COLO668 (cell line): ENCODE measurements around the gene LRRFIP1.
"Not testable (repeated sequence)": the region's sequence is repeated elsewhere in the genome, so short reads cannot be mapped to it uniquely, and the experiment has no call there.

Source experiments
- DNase-seq: peaks from one replicate; lab custom pipeline; 2025; ENCODE audit not compliant: unreplicated experiment; lab: John Stamatoyannopoulos, UW

The LRRFIP1 gene

GRCh38 chr2:237682856-237683670, 55.7 kb downstream of the LRRFIP1 start:
- no peak for DNase-seq

DNA sequence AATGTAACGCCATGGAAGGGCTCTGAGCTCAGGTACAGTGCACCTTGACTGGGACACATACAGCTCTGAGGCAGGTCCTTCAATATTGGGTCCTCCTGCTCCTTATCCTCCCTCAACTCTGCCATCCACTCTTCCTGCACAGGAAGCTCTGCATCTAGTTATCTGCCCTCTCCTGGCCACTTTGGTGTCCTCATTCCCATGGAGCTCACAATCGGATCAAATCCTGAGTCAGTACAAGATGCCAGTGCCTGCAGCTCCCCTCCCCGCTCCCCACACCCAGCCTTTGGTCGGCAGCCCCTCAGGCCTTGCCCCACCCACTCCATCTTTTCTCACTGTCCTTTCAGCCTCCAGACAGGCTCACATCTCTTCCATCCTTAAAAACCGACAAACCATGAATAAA, 58.0 kb downstream of the LRRFIP1 start:
- no peak for DNase-seq

- no peak for DNase-seq
Measured at GRCh38 chr2:237686659-237687136, 59.3 kb downstream of the LRRFIP1 start.

DNA sequence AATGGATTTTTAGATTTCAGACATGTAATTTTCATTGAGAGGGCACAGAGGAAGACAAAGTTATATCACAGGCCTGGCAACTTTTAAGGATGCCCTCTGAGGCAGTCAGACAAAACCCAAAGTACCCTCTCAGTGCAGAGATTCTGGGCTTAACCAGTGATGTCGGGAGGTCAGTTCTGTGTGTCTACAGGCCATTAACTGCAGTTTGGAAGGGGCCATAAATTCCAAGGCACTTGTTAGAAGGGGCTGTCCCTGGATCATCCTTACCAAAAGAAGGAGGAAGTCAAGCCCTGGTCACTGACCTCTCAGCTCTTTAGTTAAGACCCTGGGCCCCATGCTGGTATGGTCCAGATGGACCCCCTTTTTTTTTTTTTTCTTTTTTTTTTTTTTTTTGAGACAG, 60.7 kb downstream of the LRRFIP1 start:
- no peak for DNase-seq

DNA sequence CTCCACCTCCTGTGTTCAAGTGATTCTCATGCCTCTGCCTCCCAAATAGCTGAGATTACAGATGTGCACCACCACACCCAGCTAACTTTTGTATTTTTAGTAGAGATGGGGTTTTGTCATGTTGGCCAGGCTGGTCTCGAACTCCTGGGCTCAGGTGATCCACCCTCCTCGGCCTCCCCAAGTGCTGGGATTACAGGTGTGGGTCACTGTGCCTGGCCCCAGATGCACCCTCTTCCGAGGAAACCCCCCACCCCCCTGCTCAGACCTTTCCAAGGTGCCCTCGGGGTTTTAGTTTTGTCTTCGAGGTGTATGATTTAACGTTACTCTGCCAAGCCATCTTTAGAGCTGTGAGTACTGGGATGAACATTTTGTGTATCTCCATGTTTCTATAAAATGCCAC, 61.2 kb downstream of the LRRFIP1 start:
- not testable (repeated sequence) for DNase-seq

DNA sequence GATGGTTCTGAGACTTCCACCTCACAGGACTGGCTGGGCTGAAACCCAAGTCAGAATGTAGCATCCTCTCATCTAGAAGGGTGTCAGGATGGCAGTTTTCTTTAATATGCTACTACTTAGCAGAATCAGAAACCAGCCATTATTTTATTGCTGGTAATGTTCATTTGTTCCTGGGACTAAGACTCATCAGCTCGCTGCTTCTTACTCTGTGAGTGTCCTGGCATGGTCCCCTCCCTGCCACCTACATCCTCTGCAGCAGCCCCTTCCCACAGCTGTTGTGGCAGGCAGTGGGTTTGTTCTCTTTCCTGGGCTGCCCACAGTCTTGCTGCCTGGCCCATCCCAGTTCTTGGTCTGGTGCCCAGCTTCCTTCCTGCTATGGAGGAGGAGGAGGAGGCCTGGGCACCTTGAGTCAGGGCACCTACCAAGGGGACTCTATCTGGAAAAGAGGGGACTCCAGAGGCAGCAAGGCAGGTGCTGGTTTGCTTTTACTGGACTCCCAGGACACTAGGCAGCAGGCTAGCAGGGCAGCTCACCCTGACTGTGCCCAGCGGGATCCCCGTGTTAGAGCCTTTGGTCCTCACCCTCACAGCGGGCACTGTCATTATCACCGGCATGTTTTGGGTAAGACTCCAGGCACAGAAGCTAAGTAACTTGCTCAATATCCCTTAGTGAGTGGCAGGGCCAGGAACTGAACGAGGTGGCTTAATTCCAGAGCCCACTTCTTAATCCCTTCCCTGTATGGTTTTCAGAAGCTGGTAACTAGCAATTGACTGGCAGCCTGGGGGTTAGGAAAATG, 62.1 kb downstream of the LRRFIP1 start:
- DNase-seq = no peak

GRCh38 chr2:237691029-237691907, 63.9 kb downstream of the LRRFIP1 start:
- peak; percentile 69 for DNase-seq

DNA sequence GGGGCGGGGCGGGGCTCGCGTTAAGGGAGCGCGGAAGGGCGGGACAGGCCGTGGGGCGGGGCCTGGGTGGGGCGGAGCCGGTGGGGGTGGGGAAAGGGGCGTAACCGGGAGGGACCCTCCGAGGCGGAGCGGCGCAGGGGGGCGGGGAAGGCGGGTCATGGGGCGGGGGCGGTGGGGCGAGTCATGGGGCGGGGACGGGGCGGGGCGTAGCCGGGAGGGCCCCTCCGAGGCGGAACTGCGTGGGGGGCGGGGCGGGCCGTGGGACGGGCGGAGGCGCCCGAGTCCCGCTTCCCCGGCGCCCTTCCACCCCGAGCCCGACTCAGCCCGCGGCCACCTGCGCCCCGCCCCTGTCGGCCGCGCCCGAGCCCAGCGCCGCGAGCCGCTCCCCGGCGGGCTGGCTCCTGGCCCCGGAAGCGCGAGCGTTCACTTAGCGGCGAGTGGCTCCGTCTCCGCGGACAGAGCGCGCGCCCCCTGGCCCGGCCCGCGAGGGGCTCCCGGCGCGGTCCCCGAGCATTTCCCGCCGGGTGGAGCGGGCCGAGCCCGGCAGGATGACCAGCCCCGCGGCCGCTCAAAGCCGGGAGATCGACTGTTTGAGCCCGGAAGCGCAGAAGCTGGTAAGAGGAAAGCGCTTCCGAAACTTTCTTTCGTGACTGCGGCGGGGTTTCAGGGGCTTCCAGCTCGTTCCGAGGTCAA, 64.7 kb downstream of the LRRFIP1 start:
- peak; percentile 99 for DNase-seq

DNA sequence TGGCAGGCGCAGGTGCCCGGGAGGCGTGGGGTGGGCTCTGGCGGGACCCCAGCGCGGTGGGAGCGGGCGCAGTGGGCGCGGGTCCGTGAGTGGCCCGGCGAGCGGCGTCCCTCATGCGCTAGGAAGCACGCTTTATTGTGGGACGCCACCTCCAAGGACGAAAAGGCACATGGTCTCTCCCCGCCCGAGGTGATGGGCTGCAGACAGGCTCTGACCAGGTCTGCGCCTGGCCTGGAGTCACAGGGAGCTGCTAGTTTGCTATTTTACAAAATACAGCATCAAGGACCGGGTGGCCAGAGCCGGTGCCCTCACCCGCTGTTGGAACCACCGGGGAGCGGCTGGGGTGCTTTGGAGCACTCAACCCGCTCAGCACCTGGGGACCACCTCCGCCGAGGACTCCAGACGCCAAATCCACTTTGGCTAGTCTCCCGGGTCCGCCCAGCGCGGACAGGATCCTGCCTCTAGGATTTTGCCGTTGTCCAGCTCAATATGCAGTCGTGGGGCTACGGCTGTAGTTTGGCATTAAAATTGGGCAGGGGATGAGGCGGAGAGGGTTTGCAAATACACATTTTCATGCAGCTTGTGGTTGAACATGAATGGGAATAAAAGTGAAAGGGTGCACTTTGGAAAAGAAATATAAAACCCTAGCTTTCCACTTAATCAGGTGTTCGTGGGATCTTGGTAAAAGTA, 65.4 kb downstream of the LRRFIP1 start:
- DNase-seq = peak; percentile 59

GRCh38 chr2:237693291-237693994, 66.1 kb downstream of the LRRFIP1 start:
- no peak for DNase-seq

DNA sequence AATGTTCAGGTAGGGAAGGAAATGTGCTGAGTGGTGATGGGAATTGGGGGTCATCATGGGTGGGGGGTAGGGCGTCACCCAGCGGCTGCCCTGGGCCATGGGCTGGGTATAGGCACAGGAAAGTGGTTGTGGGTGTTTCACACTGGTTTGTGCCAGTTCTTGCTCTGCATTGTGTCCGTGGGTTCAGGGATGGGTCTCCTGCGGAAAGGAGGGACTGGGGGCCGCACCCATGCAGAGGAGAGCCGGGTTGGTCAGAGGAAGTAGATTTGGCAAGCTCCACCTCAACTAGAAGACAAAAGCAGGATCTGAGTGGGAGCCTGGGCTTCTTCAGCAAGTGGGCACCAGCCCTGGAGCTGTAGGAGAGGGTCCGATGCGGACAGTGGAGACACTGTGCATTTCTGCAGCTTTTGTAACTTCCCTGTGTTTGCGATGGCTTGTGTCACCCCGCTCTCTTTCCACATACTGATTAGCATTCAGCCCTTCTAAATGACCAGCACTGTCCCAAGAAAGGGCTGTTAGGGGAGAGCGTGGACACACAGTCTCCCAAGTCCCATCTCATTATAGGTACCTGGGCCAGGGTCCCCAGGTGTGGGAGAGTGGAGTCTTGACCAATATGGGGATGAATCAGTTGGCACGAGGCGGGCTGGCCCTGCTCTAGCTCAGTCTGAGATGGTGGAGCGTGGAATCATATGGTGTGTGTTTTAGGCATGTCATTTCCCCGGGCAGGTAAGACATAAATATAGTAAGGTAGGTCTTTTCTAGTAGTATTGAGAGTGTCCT, 67.2 kb downstream of the LRRFIP1 start:
- DNase-seq = no peak

DNA sequence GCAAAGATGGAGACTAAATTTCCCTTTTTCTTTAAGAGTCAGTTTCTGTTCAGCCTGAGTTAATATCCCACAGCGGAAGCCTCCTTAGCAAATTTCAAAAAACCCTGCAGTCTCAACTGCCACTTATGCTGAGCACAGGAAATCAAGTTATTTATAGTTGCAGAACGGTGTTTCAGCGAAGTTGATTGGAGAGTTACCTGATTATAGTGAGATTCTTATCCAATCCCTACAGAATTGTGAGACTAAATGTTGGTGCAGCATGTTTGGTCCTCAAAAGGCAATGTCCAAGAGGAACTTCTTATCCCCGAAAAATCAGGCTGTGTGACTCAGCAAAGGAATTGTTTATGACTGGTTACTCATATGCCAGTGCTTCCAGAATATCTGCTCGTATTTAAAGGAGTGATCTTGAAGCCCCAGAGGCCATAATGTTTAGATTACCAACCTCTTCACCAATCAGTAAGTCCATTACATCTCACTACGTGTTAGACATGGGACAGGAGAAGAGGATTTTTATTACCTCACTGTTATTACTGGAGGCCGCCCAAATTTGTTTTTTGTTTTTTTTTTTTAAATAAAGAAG, 67.9 kb downstream of the LRRFIP1 start:
- DNase-seq = no peak

DNA sequence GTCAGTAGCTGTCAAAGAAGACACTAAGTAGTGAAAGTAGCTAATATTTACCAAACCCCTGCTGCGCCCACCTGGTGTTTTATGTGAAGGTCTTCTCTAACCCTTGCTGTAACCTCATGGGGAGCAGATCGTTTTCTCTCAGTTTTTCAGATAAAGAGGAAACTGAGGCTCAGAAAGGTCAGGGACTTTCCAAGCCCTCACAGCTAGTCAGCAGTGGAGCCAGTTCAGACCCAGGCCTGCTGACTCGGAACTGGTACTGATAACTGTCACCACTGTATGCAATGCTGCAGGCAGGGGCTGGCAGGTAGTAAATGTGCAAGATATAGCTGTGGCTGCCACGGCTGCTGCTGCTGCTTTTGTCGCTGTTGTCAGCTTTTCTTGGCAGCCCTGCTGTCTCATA, 69.1 kb downstream of the LRRFIP1 start:
- no peak for DNase-seq

GRCh38 chr2:237697586-237698357, 70.4 kb downstream of the LRRFIP1 start:
- no peak for DNase-seq

GRCh38 chr2:237698358-237698694, 70.9 kb downstream of the LRRFIP1 start:
- DNase-seq = no peak

- no peak for DNase-seq
Measured at GRCh38 chr2:237699870-237700511, 72.6 kb downstream of the LRRFIP1 start.

DNA sequence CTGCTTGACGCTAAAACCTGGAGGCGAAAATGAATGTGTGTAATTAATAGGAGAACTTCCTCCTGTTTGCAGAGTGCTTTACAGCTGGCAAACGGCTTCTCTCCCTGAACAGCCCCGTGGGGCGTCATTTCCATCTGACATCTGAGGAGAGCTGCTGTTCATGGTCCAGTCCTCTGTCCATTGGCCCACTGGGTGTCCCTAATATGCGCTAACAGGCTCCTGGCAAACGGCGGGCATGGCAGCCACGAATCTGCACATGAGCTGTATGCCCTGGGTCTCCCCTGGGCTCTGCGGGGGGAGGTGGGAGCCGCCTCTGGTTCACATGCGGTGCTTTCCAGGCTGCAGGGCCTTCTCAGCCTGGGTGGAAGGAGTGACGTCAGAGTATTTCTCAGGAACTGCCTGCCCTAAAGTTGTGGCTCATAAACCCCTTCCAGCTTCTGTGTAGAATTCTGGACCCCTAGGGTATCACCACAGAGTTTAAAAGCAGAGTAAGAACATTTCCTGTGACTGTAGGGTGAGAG, 73.2 kb downstream of the LRRFIP1 start:
- DNase-seq = peak; percentile 61
